Measurements from ENCODE around the gene ZNF500.

The ZNF500 gene

DNA sequence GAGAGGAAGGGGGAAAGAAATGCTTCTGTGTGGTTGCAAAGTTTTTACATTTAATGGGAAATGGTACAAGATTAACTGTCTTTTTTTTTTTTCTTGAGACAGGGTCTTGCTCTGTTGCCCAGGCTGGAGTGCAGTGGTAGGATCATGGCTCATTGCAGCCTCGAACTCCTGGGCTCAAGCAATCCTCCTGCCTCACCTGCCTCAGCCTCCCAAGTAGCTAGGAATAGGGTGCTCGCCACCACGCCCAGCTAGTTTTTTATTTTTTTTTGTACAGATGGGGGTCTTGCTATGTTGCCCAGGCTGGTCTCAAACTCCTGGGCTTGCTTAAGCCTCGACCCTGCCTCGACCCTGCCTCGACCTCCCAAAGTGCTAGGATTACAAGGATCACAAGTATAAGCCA, 39.3 kb upstream of the ZNF500 start:
- no peak for DNase-seq (ENCODE audit: low read depth)
- TF ChIP-seq, protein P1, sequence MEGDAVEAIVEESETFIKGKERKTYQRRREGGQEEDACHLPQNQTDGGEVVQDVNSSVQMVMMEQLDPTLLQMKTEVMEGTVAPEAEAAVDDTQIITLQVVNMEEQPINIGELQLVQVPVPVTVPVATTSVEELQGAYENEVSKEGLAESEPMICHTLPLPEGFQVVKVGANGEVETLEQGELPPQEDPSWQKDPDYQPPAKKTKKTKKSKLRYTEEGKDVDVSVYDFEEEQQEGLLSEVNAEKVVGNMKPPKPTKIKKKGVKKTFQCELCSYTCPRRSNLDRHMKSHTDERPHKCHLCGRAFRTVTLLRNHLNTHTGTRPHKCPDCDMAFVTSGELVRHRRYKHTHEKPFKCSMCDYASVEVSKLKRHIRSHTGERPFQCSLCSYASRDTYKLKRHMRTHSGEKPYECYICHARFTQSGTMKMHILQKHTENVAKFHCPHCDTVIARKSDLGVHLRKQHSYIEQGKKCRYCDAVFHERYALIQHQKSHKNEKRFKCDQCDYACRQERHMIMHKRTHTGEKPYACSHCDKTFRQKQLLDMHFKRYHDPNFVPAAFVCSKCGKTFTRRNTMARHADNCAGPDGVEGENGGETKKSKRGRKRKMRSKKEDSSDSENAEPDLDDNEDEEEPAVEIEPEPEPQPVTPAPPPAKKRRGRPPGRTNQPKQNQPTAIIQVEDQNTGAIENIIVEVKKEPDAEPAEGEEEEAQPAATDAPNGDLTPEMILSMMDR (IDR thresholded peaks at IDR 0.05; ENCODE audit: insufficient read depth, low read depth, low read length, missing control alignments), result no peak
- no peak overlapping the region for H3K4me3 ChIP-seq (ENCODE audit: low read depth, low read length)

DNA sequence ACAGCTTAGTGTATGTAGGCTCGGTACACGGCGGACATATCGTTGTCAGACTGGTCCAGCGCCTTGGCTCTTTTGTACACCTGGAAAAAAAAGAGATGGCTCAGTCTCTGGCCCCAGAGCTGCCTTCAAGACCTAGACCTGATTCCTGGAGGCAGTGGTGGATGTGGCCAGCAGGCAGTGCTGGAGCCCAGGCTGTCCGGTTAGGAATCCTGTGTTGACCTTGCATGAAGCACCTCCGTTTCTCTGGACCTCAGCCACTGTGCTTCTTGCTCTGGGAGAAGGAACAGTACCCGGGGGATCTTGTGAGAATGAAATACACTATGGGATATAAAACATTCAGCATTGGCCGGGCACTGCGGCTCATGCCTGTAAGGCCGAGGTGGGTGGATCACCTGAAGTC, 38.3 kb upstream of the ZNF500 start:
- TF ChIP-seq, protein P1 (IDR thresholded peaks at IDR 0.05; ENCODE audit: insufficient read depth, low read depth, low read length, missing control alignments), result no peak
- no peak for DNase-seq (ENCODE audit: low read depth)
- no peak overlapping the region for H3K4me3 ChIP-seq (ENCODE audit: low read depth, low read length)

DNA sequence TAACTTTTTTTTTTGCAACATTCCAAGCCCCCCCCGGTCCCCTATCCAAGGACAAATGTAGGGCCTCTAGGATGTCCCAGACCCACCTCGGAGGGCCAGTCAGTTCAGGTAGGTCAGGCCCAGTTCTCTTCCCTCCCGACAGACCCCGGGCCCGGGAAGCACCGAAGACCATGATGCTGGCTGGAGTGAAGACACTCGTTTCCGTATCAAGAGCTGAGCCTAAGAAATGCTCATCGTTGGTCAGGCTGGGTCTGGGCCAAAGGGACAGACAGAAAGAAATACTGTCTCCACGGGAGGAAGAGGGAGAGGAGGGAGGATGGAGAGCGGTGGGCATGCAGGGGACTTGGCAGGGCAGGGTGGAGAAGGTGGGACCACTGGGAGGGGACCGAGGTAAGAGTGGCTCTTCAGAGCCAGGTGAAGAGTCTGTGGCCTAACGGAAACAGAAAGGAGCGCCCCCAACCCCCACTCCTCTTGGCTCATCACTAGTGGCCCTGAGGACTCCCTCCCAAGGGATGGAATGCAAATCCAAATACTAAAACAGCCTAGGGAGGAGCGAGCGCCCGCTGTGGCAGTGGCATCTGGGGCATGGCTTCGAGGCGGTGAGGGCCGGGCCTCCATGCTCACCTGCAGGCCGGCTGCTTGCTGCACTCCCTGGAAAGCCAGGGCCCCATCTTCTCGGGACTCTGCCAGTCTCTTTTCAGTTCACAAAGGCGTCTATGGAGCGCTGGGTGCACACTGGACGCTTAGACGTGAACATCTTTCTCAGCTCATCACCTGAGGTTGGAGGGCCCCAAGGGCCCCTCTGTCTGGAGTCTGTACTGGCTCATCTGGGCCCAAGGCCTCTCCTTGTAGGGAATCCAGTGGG, 37.2 kb upstream of the ZNF500 start:
- DNase-seq (ENCODE audit: low read depth), result no peak
- TF ChIP-seq, protein P1 (IDR thresholded peaks at IDR 0.05; ENCODE audit: insufficient read depth, low read depth, low read length, missing control alignments), result no peak
- H3K4me3 ChIP-seq (ENCODE audit: low read depth, low read length), result no peak overlapping the region

DNA sequence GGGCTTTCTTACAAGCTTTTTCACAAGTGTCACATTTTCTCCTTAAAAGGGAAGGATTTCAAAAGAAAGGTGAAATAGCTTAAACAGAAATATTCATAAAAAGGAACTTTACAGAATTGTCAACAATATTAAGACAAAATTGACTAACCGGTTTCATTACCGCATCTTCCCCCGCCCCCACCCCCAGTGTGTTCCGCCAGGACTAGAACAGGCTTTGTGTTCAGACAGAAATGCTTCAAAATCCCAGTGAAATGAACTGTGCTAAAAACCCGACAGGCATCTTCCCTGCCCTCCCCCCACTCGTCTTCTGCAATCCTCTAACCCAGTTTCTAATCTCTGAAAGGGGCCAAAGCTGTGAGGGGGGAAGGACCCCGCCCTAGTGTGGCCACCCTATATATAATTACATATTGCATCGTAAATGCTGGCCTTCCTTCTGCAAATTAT, 36.5 kb upstream of the ZNF500 start:
- peak overlapping the region; percentile 52 for H3K4me3 ChIP-seq (ENCODE audit: low read depth, low read length)
- TF ChIP-seq, protein P1 (IDR thresholded peaks at IDR 0.05; ENCODE audit: insufficient read depth, low read depth, low read length, missing control alignments), result no peak
- DNase-seq (ENCODE audit: low read depth), result no peak

DNA sequence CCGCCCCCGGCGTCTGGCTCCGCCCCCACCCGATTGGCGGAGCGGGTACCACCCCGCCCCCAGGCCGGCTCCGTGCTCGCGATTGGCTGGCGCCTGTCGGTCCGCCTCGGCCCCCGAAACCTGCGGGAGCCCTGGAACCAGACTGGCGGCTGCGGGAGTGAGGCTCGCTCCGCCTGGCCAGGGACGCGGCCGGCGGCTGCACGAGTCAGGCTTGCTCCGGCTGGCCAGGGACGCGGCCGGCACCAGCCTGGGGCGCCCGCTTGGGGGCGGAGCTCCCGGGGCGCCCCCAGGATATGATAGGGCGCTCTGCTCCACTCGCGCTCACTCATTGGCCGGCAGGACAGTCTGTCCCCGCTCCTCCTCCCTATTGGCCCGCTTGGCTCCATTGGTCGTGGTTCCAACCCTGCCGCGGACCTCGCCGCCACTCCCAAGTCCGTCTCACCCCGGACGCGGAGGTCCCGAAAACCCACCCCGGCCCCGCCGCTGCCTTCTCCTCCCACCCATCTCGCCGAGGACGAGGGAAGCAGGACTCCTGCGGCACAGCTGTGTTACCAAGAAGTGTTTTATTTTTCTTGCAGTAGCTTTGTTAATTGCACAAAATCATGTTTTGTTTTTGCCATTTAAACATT, 35.8 kb upstream of the ZNF500 start:
- H3K4me3 ChIP-seq (ENCODE audit: low read depth, low read length), result peak overlapping the region; percentile 52
- peak; percentile 93 for DNase-seq (ENCODE audit: low read depth)
- TF ChIP-seq, protein P1 (IDR thresholded peaks at IDR 0.05; ENCODE audit: insufficient read depth, low read depth, low read length, missing control alignments), result no peak

DNA sequence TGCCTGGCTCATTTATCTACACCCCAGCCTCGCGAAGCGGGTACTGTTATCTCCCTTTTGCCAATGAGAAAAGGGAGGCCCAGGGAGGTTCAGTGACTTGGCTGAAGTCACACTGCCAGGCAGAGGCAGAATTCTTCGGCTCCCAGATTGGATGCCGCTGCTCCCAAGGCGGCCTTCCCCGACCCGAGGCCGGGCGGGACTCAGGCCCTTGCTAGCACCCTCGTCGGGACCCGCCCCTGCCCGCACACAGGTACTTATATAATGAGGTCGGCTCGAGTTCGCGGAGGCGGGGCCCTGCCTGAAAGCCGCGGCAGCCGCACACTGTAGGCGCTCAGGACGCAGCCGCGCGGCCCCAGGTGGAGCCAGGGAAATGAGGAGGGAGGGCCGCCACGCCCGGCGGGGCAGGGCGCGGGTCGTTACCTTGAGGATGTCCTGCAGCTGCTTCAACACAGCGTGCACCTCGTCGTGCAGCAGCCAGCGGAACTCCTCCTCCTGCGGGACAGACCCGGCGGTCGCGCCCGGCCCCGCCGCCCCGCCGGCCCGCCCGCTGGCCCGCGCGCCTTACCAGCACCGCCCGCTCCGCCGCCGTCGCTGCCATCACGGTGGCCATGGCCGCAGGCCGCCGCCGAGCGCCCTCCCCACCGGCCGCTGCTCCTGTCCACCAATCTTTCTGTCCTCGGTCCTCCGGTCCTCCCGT, 35.1 kb upstream of the ZNF500 start, which contains the start of gene ROGDI:
TSS of gene ROGDI (minus strand) at position 672 of the 697 bp plus-strand sequence. CDS start at position 610, 62 bp downstream.
- peak within 1 kb of the TSS; percentile 52 for H3K4me3 ChIP-seq (ENCODE audit: low read depth, low read length)
- TF ChIP-seq, protein P1 (IDR thresholded peaks at IDR 0.05; ENCODE audit: insufficient read depth, low read depth, low read length, missing control alignments), result no peak
- DNase-seq (ENCODE audit: low read depth), result peak; percentile 92

All from GM12865 (cell line).